ENCODE results near the gene FRS2. TPM values are rescaled to one million over a fixed set of nuclear protein-coding genes. Genes with fewer than 3 reads are reported as not detected.

The FRS2 gene
- total RNA-seq, 1 donor from 2014 or later, result 45.5 TPM

DNA sequence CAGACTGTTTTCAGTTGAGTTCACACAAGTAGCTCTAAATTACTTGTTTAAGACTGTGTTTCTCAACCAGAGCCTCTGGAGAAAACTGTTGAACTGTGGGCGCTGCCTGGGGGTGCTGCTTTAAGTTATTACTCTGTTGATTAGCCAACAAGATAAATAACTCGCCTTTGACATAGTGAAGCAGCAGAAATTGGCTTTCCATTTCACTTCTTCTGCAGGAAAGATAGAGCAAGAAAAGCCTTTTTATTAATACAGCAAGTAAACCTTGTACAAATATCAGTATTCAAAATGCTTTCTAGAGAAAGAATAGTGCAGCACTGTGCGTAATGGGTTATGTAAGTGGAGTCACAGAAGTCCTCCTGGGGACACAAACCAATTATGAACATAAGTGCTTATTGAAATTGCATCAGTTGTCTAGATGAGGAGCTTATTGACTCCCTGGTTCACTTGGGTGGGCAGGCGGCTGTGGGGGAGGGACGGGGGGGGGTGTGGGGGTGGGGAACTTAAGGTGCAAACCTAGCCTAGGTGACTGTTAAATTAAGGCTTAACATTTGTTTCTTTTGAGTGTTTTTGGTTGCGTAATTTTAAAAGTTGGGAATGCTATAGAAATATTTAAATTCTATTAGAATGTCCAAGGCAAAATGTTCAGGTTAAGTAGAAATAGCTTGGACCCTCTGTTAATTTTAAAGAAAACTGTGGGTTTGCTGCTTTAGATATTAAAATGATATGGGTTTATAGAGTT, 6.3 kb downstream of the FRS2 start:
- DNase-seq (ENCODE audit: extremely low spot score, unreplicated experiment), result no peak

DNA sequence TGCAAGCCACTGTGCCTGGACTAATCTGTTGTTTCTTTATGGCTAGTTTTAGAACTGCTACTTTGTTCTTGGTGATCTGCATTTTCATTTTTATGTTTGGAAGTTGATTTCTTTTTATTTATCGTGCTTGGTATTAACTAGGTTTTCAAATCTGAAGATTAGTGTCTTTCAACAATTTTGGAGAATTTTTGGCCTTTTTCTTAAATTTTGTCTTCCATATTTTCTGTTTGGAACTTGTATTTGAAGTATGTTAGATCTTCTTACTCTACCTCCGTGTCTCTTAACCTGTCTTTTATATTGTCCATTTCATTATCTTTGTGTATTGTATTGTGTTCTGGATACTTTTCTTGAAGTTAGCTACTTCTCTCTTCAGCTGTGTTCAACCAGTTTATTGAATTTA, 9.5 kb downstream of the FRS2 start:
- H3K9me3 Mint-ChIP-seq (ENCODE audit: unreplicated experiment), result no peaks in the 10 kb centered on the region
- H3K4me1 Mint-ChIP-seq (ENCODE audit: unreplicated experiment), result peaks cover 47% of the 10 kb centered on the region
- TF ChIP-seq, protein P1, sequence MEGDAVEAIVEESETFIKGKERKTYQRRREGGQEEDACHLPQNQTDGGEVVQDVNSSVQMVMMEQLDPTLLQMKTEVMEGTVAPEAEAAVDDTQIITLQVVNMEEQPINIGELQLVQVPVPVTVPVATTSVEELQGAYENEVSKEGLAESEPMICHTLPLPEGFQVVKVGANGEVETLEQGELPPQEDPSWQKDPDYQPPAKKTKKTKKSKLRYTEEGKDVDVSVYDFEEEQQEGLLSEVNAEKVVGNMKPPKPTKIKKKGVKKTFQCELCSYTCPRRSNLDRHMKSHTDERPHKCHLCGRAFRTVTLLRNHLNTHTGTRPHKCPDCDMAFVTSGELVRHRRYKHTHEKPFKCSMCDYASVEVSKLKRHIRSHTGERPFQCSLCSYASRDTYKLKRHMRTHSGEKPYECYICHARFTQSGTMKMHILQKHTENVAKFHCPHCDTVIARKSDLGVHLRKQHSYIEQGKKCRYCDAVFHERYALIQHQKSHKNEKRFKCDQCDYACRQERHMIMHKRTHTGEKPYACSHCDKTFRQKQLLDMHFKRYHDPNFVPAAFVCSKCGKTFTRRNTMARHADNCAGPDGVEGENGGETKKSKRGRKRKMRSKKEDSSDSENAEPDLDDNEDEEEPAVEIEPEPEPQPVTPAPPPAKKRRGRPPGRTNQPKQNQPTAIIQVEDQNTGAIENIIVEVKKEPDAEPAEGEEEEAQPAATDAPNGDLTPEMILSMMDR (IDR thresholded peaks at IDR 0.05), result no peak
- no peak for DNase-seq (ENCODE audit: extremely low spot score, unreplicated experiment)
- no peak overlapping the region for H3K27ac Mint-ChIP-seq (ENCODE audit: unreplicated experiment)
- no peaks in the 10 kb centered on the region for H3K27me3 Mint-ChIP-seq (ENCODE audit: unreplicated experiment)
- no peak overlapping the region for H3K4me3 Mint-ChIP-seq (ENCODE audit: unreplicated experiment)
- H3K36me3 Mint-ChIP-seq (ENCODE audit: unreplicated experiment), result peaks cover 6% of the 10 kb centered on the region

More for the DNA sequence above, 6.3 kb downstream of the FRS2 start:
- H3K36me3 Mint-ChIP-seq (ENCODE audit: unreplicated experiment), result peaks cover 6% of the 10 kb centered on the region
- H3K27me3 Mint-ChIP-seq (ENCODE audit: unreplicated experiment), result no peaks in the 10 kb centered on the region
- no peaks in the 10 kb centered on the region for H3K9me3 Mint-ChIP-seq (ENCODE audit: unreplicated experiment)
- no peak overlapping the region for H3K4me3 Mint-ChIP-seq (ENCODE audit: unreplicated experiment)
- peaks cover 61% of the 10 kb centered on the region for H3K4me1 Mint-ChIP-seq (ENCODE audit: unreplicated experiment)
- peak overlapping the region; percentile 91 for H3K27ac Mint-ChIP-seq (ENCODE audit: unreplicated experiment)
- TF ChIP-seq, protein P1 (IDR thresholded peaks at IDR 0.05), result no peak

DNA sequence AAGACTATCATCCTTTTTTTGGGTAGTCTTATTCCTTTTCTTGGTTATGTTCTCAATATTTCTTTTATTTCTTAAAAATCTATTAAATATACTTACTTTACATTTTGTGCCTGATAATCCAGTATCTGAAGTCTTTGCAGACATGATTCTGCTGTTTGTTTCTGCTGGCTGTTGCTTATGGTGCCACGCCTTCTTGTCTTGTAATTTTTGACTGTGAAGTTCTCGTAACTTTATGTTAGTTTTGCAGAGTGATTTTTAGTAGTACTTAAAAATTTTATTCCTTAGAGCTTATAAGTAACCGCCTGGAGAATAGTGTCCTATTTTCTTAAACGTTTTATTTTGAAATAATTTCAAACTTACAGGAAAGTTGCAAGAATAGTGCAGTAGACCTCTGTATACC, 10.5 kb downstream of the FRS2 start:
- TF ChIP-seq, protein P1 (IDR thresholded peaks at IDR 0.05), result no peak
- H3K4me3 Mint-ChIP-seq (ENCODE audit: unreplicated experiment), result no peak overlapping the region

DNA sequence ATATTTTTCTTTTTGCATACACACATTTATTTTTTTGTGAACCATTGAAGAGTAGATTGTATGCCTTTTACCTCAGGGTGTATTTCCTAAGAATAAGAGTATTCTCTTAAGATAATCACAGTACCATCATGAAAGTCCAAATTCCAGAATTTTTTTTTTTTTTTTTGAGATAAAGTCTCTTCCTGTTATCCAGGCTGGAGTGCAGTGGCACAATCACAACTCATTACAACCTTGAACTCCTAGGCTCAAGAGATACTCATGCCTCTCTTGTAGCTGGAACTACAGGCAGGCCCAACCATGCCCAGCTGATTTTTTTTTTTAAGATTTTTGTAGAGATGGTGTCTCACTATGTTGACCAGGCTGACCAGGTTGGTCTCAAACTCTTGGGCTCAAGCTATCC, 10.9 kb downstream of the FRS2 start:
- Mint-ChIP-seq H3K27me3 (ENCODE audit: unreplicated experiment) (no peaks in the 10 kb centered on the region), H3K4me3 (ENCODE audit: unreplicated experiment) (no peak overlapping the region), H3K9me3 (ENCODE audit: unreplicated experiment) (no peaks in the 10 kb centered on the region), H3K4me1 (ENCODE audit: unreplicated experiment) (peaks cover 33% of the 10 kb centered on the region), H3K36me3 (ENCODE audit: unreplicated experiment) (peaks cover 7% of the 10 kb centered on the region), H3K27ac (ENCODE audit: unreplicated experiment) (no peak overlapping the region)
- TF ChIP-seq, protein P1 (IDR thresholded peaks at IDR 0.05), result no peak
- DNase-seq (ENCODE audit: extremely low spot score, unreplicated experiment), result no peak

More for the DNA sequence above, 10.5 kb downstream of the FRS2 start:
- H3K27ac Mint-ChIP-seq (ENCODE audit: unreplicated experiment), result no peak overlapping the region
- H3K4me1 Mint-ChIP-seq (ENCODE audit: unreplicated experiment), result peaks cover 38% of the 10 kb centered on the region
- H3K36me3 Mint-ChIP-seq (ENCODE audit: unreplicated experiment), result peaks cover 6% of the 10 kb centered on the region
- no peaks in the 10 kb centered on the region for H3K9me3 Mint-ChIP-seq (ENCODE audit: unreplicated experiment)
- H3K27me3 Mint-ChIP-seq (ENCODE audit: unreplicated experiment), result no peaks in the 10 kb centered on the region
- no peak for DNase-seq (ENCODE audit: extremely low spot score, unreplicated experiment)

DNA sequence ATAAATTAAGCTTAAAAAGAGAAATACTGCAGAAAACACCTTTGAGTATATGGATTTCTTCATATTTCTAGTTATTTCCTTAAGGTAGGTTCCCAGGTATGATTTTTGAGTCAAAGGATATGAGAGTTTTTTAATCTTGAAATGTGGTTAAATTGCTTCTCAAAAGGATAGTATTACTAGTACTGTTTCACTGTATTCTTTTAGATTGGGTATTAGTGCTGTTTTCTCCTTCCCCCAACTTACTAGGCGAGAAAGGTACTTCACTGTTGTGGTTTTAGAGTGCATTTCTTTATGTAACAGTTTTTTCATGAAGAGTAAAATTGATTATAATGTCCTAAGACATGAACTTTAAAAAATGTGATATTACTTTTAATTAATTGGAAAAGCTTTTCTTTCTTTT, 13.5 kb downstream of the FRS2 start:
- no peak overlapping the region for H3K4me3 Mint-ChIP-seq (ENCODE audit: unreplicated experiment)
- TF ChIP-seq, protein P1 (IDR thresholded peaks at IDR 0.05), result no peak
- H3K27ac Mint-ChIP-seq (ENCODE audit: unreplicated experiment), result peak overlapping the region; percentile 27
- no peaks in the 10 kb centered on the region for H3K27me3 Mint-ChIP-seq (ENCODE audit: unreplicated experiment)
- peaks cover 9% of the 10 kb centered on the region for H3K9me3 Mint-ChIP-seq (ENCODE audit: unreplicated experiment)
- peaks cover 29% of the 10 kb centered on the region for H3K4me1 Mint-ChIP-seq (ENCODE audit: unreplicated experiment)
- no peak for DNase-seq (ENCODE audit: extremely low spot score, unreplicated experiment)
- peaks cover 24% of the 10 kb centered on the region for H3K36me3 Mint-ChIP-seq (ENCODE audit: unreplicated experiment)
